ENCODE results near the gene ADAMTSL1.

The ADAMTSL1 gene

GRCh38 chr9:18569941-18570630, 96.1 kb downstream of the ADAMTSL1 start:
- WGBS, 2 experiments, result 97 to 100% methylated on average over 1 to 3 of the region's 3 CpGs
- Histone ChIP-seq H3K4me1 (ENCODE audit: control insufficient read depth, insufficient read depth, low read length) (no peaks in the 10 kb centered on the region), H3K9me3 (ENCODE audit: control insufficient read depth, low read length) (no peaks in the 10 kb centered on the region), H3K4me3 (ENCODE audit: insufficient read depth, low read depth, low read length) (no peak overlapping the region), H3K36me3 (ENCODE audit: control insufficient read depth, insufficient read depth, low read length) (no peaks in the 10 kb centered on the region), H3K27ac (ENCODE audit: insufficient read depth, low read depth, low read length, poor library complexity, severe bottlenecking) (no peak overlapping the region), H3K27me3 (ENCODE audit: control insufficient read depth, insufficient read depth, low read length, poor library complexity, severe bottlenecking) (no peaks in the 10 kb centered on the region)

GRCh38 chr9:18573021-18573556, 99.1 kb downstream of the ADAMTSL1 start:
- Histone ChIP-seq H3K4me1 (ENCODE audit: control insufficient read depth, insufficient read depth, low read length) (no peaks in the 10 kb centered on the region), H3K27me3 (ENCODE audit: control insufficient read depth, insufficient read depth, low read length, poor library complexity, severe bottlenecking) (no peaks in the 10 kb centered on the region), H3K9me3 (ENCODE audit: control insufficient read depth, low read length) (no peaks in the 10 kb centered on the region), H3K36me3 (ENCODE audit: control insufficient read depth, insufficient read depth, low read length) (no peaks in the 10 kb centered on the region), H3K27ac (ENCODE audit: insufficient read depth, low read depth, low read length, poor library complexity, severe bottlenecking) (no peak overlapping the region), H3K4me3 (ENCODE audit: insufficient read depth, low read depth, low read length) (no peak overlapping the region)
- WGBS, 2 experiments, result 86 to 94% methylated on average over 1 of the region's 1 CpG

GRCh38 chr9:18575686-18576085, 101.7 kb downstream of the ADAMTSL1 start:
- Histone ChIP-seq H3K36me3 (ENCODE audit: control insufficient read depth, insufficient read depth, low read length) (no peaks in the 10 kb centered on the region), H3K4me3 (ENCODE audit: insufficient read depth, low read depth, low read length) (no peak overlapping the region), H3K4me1 (ENCODE audit: control insufficient read depth, insufficient read depth, low read length) (no peaks in the 10 kb centered on the region), H3K27ac (ENCODE audit: insufficient read depth, low read depth, low read length, poor library complexity, severe bottlenecking) (no peak overlapping the region), H3K27me3 (ENCODE audit: control insufficient read depth, insufficient read depth, low read length, poor library complexity, severe bottlenecking) (no peaks in the 10 kb centered on the region), H3K9me3 (ENCODE audit: control insufficient read depth, low read length) (no peaks in the 10 kb centered on the region)
- 80 to 100% methylated on average over 1 of the region's 1 CpG for WGBS, 2 experiments

GRCh38 chr9:18579536-18579935, 105.6 kb downstream of the ADAMTSL1 start:
- Histone ChIP-seq H3K4me3 (ENCODE audit: insufficient read depth, low read depth, low read length) (no peak overlapping the region), H3K36me3 (ENCODE audit: control insufficient read depth, insufficient read depth, low read length) (no peaks in the 10 kb centered on the region), H3K4me1 (ENCODE audit: control insufficient read depth, insufficient read depth, low read length) (no peaks in the 10 kb centered on the region), H3K27ac (ENCODE audit: insufficient read depth, low read depth, low read length, poor library complexity, severe bottlenecking) (no peak overlapping the region), H3K9me3 (ENCODE audit: control insufficient read depth, low read length) (no peaks in the 10 kb centered on the region), H3K27me3 (ENCODE audit: control insufficient read depth, insufficient read depth, low read length, poor library complexity, severe bottlenecking) (no peaks in the 10 kb centered on the region)
- WGBS, 2 experiments, result 100% methylated on average over 2 of the region's 2 CpGs

GRCh38 chr9:18580151-18580550, 106.2 kb downstream of the ADAMTSL1 start:
- 100% methylated on average over 1 of the region's 1 CpG; no CpG with 5 or more reads in 1 of the 2 experiments for WGBS, 2 experiments
- Histone ChIP-seq H3K4me3 (ENCODE audit: insufficient read depth, low read depth, low read length) (no peak overlapping the region), H3K27me3 (ENCODE audit: control insufficient read depth, insufficient read depth, low read length, poor library complexity, severe bottlenecking) (no peaks in the 10 kb centered on the region), H3K36me3 (ENCODE audit: control insufficient read depth, insufficient read depth, low read length) (no peaks in the 10 kb centered on the region), H3K9me3 (ENCODE audit: control insufficient read depth, low read length) (no peaks in the 10 kb centered on the region), H3K4me1 (ENCODE audit: control insufficient read depth, insufficient read depth, low read length) (no peaks in the 10 kb centered on the region), H3K27ac (ENCODE audit: insufficient read depth, low read depth, low read length, poor library complexity, severe bottlenecking) (no peak overlapping the region)

GRCh38 chr9:18585996-18586395, 112.0 kb downstream of the ADAMTSL1 start:
- H3K9me3 ChIP-seq (ENCODE audit: control insufficient read depth, low read length), result no peaks in the 10 kb centered on the region
- no peaks in the 10 kb centered on the region for H3K27me3 ChIP-seq (ENCODE audit: control insufficient read depth, insufficient read depth, low read length, poor library complexity, severe bottlenecking)
- no peak overlapping the region for H3K27ac ChIP-seq (ENCODE audit: insufficient read depth, low read depth, low read length, poor library complexity, severe bottlenecking)
- no peaks in the 10 kb centered on the region for H3K4me1 ChIP-seq (ENCODE audit: control insufficient read depth, insufficient read depth, low read length)
- no peaks in the 10 kb centered on the region for H3K36me3 ChIP-seq (ENCODE audit: control insufficient read depth, insufficient read depth, low read length)
- no peak overlapping the region for H3K4me3 ChIP-seq (ENCODE audit: insufficient read depth, low read depth, low read length)

GRCh38 chr9:18588002-18588401, 114.0 kb downstream of the ADAMTSL1 start:
- H3K27me3 ChIP-seq (ENCODE audit: control insufficient read depth, insufficient read depth, low read length, poor library complexity, severe bottlenecking), result no peaks in the 10 kb centered on the region
- no peak overlapping the region for H3K4me3 ChIP-seq (ENCODE audit: insufficient read depth, low read depth, low read length)
- no peaks in the 10 kb centered on the region for H3K4me1 ChIP-seq (ENCODE audit: control insufficient read depth, insufficient read depth, low read length)
- WGBS, 2 experiments, result 96 to 100% methylated on average over 2 of the region's 2 CpGs
- H3K27ac ChIP-seq (ENCODE audit: insufficient read depth, low read depth, low read length, poor library complexity, severe bottlenecking), result no peak overlapping the region
- H3K9me3 ChIP-seq (ENCODE audit: control insufficient read depth, low read length), result no peaks in the 10 kb centered on the region
- H3K36me3 ChIP-seq (ENCODE audit: control insufficient read depth, insufficient read depth, low read length), result no peaks in the 10 kb centered on the region

GRCh38 chr9:18591261-18591660, 117.3 kb downstream of the ADAMTSL1 start:
- H3K27ac ChIP-seq (ENCODE audit: insufficient read depth, low read depth, low read length, poor library complexity, severe bottlenecking), result no peak overlapping the region

GRCh38 chr9:18594837-18595236, 120.9 kb downstream of the ADAMTSL1 start:
- Histone ChIP-seq H3K4me1 (ENCODE audit: control insufficient read depth, insufficient read depth, low read length) (no peaks in the 10 kb centered on the region), H3K36me3 (ENCODE audit: control insufficient read depth, insufficient read depth, low read length) (no peaks in the 10 kb centered on the region), H3K9me3 (ENCODE audit: control insufficient read depth, low read length) (no peaks in the 10 kb centered on the region), H3K27ac (ENCODE audit: insufficient read depth, low read depth, low read length, poor library complexity, severe bottlenecking) (no peak overlapping the region), H3K27me3 (ENCODE audit: control insufficient read depth, insufficient read depth, low read length, poor library complexity, severe bottlenecking) (no peaks in the 10 kb centered on the region), H3K4me3 (ENCODE audit: insufficient read depth, low read depth, low read length) (no peak overlapping the region)

More at GRCh38 chr9:18591261-18591660, 117.3 kb downstream of the ADAMTSL1 start:
- no peaks in the 10 kb centered on the region for H3K4me1 ChIP-seq (ENCODE audit: control insufficient read depth, insufficient read depth, low read length)
- H3K27me3 ChIP-seq (ENCODE audit: control insufficient read depth, insufficient read depth, low read length, poor library complexity, severe bottlenecking), result no peaks in the 10 kb centered on the region
- no peaks in the 10 kb centered on the region for H3K9me3 ChIP-seq (ENCODE audit: control insufficient read depth, low read length)
- 60 to 100% methylated on average over 1 to 2 of the region's 2 CpGs for WGBS, 2 experiments
- H3K36me3 ChIP-seq (ENCODE audit: control insufficient read depth, insufficient read depth, low read length), result no peaks in the 10 kb centered on the region
- H3K4me3 ChIP-seq (ENCODE audit: insufficient read depth, low read depth, low read length), result no peak overlapping the region

- no peaks in the 10 kb centered on the region for H3K36me3 ChIP-seq (ENCODE audit: control insufficient read depth, insufficient read depth, low read length)
- 90 to 93% methylated on average over 3 of the region's 3 CpGs for WGBS, 2 experiments
- H3K4me1 ChIP-seq (ENCODE audit: control insufficient read depth, insufficient read depth, low read length), result no peaks in the 10 kb centered on the region
- no peak overlapping the region for H3K27ac ChIP-seq (ENCODE audit: insufficient read depth, low read depth, low read length, poor library complexity, severe bottlenecking)
- H3K27me3 ChIP-seq (ENCODE audit: control insufficient read depth, insufficient read depth, low read length, poor library complexity, severe bottlenecking), result no peaks in the 10 kb centered on the region
- H3K4me3 ChIP-seq (ENCODE audit: insufficient read depth, low read depth, low read length), result no peak overlapping the region
- no peaks in the 10 kb centered on the region for H3K9me3 ChIP-seq (ENCODE audit: control insufficient read depth, low read length)
Observed at GRCh38 chr9:18595597-18595996, 121.6 kb downstream of the ADAMTSL1 start.

Data from ectodermal cell (in vitro differentiated cells).